Activated T-helper 17 cell treated with anti-CD3 and anti-CD28 coated beads, Interleukin-2, amount 50 U/mL, for 72 hours (primary cell): Measurements from ENCODE around the gene TIGAR. TPM values are rescaled to one million over a fixed set of nuclear protein-coding genes. Genes with fewer than 3 reads are reported as not detected.
A peak's percentile ranks its signal among the peaks of the same experiment; 100 is the strongest.

ENCODE experiments used
- ATAC-seq: fragments of 150-1000 bp; cut with Tn5 transposase; replicated peaks from 2 replicates; pipeline ENCODE4 v1.10.0; 2021; ENCODE audit warnings: mild to moderate bottlenecking, moderate library complexity
- H3K27ac Mint-ChIP-seq: one replicate; pipeline ENCODE4 v1.8.0; 2022; ENCODE audit warnings: mixed read lengths
- H3K27me3 Mint-ChIP-seq: one replicate; pipeline ENCODE4 v1.8.0; 2022; ENCODE audit warnings: mixed read lengths
- H3K36me3 Mint-ChIP-seq: one replicate; pipeline ENCODE4 v1.8.0; 2022; ENCODE audit warnings: low read depth, mild to moderate bottlenecking, mixed read lengths
- H3K4me1 Mint-ChIP-seq: one replicate; pipeline ENCODE4 v1.8.0; 2022; ENCODE audit warnings: mixed read lengths
- H3K4me3 Mint-ChIP-seq: one replicate; pipeline ENCODE4 v1.8.0; 2022; ENCODE audit warnings: mild to moderate bottlenecking, mixed read lengths
- H3K9me3 Mint-ChIP-seq: one replicate; pipeline ENCODE4 v1.8.0; 2022; ENCODE audit warnings: mixed read lengths
- total RNA-seq, 2 donors: library from RNA; stranded (reverse); gene quantifications; one replicate each; pipeline ENCODE4 v1.2.3, GENCODE V29; 2022

TIGAR gene
- total RNA-seq, 2 donors from 2014 or later: 6.8 to 12.7 TPM

GRCh38 chr12:4307593-4308333 is 13.2 kb upstream of the TIGAR start:
- Mint-ChIP-seq H3K4me1 (peaks cover 4% of the 10 kb centered on the region), H3K27me3 (no peaks in the 10 kb centered on the region), H3K36me3 (peaks cover 73% of the 10 kb centered on the region), H3K4me3 (no peak overlapping the region), H3K9me3 (no peaks in the 10 kb centered on the region), H3K27ac (peak overlapping the region; percentile 46)
- ATAC-seq: peak; percentile 35

DNA sequence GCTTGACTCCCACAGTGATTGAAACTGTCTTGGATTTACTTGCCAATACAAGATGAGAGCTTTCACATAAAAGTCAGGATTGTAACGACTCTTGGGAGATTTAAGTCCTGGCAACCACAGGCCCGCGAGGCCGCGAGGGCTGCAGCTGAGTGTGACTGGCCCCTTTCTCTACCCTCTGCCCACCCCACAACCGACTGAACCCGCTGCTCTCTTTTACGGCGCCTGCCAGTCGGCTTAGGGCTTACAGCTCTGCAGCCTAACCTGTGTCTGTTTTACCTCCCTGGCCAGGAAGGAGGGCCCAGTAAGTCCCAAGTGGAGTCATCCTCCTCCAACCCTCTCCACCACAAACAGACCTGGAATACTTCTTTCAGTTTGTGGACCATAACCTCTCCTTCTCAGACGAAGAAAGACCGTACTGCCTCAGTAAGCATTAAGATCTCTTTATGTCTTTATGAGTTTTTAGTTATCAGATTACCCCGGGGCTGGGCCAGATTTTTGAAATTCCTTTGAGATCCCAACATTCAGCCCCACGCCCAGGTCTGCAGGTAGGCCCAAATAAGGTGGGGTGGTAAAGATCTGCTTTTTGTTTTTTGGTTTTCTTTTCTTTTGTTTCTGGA is 12.6 kb upstream of the TIGAR start:
- peak overlapping the region; percentile 46 for H3K27ac Mint-ChIP-seq
- no peak for ATAC-seq

GRCh38 chr12:4311776-4312175 is 9.2 kb upstream of the TIGAR start:
- Mint-ChIP-seq H3K4me1 (no peaks in the 10 kb centered on the region), H3K36me3 (peaks cover 32% of the 10 kb centered on the region), H3K9me3 (no peaks in the 10 kb centered on the region), H3K27ac (no peak overlapping the region), H3K27me3 (no peaks in the 10 kb centered on the region), H3K4me3 (no peak overlapping the region)
- ATAC-seq: no peak

More for the DNA sequence above, 12.6 kb upstream of the TIGAR start:
- Mint-ChIP-seq H3K27me3 (no peaks in the 10 kb centered on the region), H3K9me3 (no peaks in the 10 kb centered on the region), H3K4me3 (no peak overlapping the region), H3K36me3 (peaks cover 66% of the 10 kb centered on the region), H3K4me1 (peaks cover 4% of the 10 kb centered on the region)

DNA sequence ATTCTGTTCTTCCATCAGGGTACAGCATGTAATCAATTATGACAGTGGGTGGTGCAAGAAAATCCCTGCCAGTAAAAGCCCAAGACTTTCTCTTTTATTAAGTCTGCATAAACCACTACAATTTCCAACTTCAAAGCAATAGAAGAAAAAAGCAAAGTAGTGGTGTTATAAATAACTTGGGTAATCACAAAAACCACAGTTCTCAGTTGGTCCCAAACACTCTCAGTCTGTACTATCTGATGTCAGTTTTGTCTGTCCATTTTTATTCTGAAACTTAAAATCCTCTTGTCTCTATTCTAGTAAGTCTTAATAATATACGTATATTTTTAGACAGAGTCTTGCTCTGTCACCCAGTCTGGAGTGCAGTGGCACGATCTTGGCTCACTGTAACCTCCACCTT is 8.8 kb upstream of the TIGAR start:
- Mint-ChIP-seq H3K27ac (no peak overlapping the region), H3K4me3 (no peak overlapping the region), H3K27me3 (no peaks in the 10 kb centered on the region), H3K9me3 (no peaks in the 10 kb centered on the region), H3K36me3 (peaks cover 28% of the 10 kb centered on the region), H3K4me1 (no peaks in the 10 kb centered on the region)
- ATAC-seq: no peak

- no peaks in the 10 kb centered on the region for H3K27me3 Mint-ChIP-seq
- peak overlapping the region; percentile 83 for H3K4me3 Mint-ChIP-seq
- peak; percentile 36 for ATAC-seq
- H3K4me1 Mint-ChIP-seq: peaks cover 16% of the 10 kb centered on the region
- peak overlapping the region; percentile 88 for H3K27ac Mint-ChIP-seq
- no peaks in the 10 kb centered on the region for H3K9me3 Mint-ChIP-seq
- H3K36me3 Mint-ChIP-seq: peaks cover 11% of the 10 kb centered on the region
Observed at GRCh38 chr12:4320497-4320852, 538 bp upstream of the TIGAR start.

- H3K4me1 Mint-ChIP-seq: peaks cover 16% of the 10 kb centered on the region
- ATAC-seq: no peak
Observed at GRCh38 chr12:4322726-4323125, 1.7 kb downstream of the TIGAR start.

GRCh38 chr12:4323396-4323795 is 2.4 kb downstream of the TIGAR start:
- no peaks in the 10 kb centered on the region for H3K9me3 Mint-ChIP-seq
- no peaks in the 10 kb centered on the region for H3K27me3 Mint-ChIP-seq
- H3K27ac Mint-ChIP-seq: no peak overlapping the region
- H3K4me3 Mint-ChIP-seq: peak overlapping the region; percentile 83
- peaks cover 18% of the 10 kb centered on the region for H3K36me3 Mint-ChIP-seq
- peaks cover 16% of the 10 kb centered on the region for H3K4me1 Mint-ChIP-seq
- no peak for ATAC-seq

More at GRCh38 chr12:4322726-4323125, 1.7 kb downstream of the TIGAR start:
- H3K27me3 Mint-ChIP-seq: no peaks in the 10 kb centered on the region
- H3K27ac Mint-ChIP-seq: peak overlapping the region; percentile 28
- H3K9me3 Mint-ChIP-seq: no peaks in the 10 kb centered on the region
- H3K36me3 Mint-ChIP-seq: peaks cover 18% of the 10 kb centered on the region
- peak overlapping the region; percentile 83 for H3K4me3 Mint-ChIP-seq

GRCh38 chr12:4324366-4324765 is 3.4 kb downstream of the TIGAR start:
- no peak for ATAC-seq
- no peaks in the 10 kb centered on the region for H3K27me3 Mint-ChIP-seq
- no peaks in the 10 kb centered on the region for H3K9me3 Mint-ChIP-seq
- H3K4me1 Mint-ChIP-seq: peaks cover 15% of the 10 kb centered on the region
- H3K27ac Mint-ChIP-seq: no peak overlapping the region
- H3K4me3 Mint-ChIP-seq: no peak overlapping the region
- H3K36me3 Mint-ChIP-seq: peaks cover 18% of the 10 kb centered on the region

DNA sequence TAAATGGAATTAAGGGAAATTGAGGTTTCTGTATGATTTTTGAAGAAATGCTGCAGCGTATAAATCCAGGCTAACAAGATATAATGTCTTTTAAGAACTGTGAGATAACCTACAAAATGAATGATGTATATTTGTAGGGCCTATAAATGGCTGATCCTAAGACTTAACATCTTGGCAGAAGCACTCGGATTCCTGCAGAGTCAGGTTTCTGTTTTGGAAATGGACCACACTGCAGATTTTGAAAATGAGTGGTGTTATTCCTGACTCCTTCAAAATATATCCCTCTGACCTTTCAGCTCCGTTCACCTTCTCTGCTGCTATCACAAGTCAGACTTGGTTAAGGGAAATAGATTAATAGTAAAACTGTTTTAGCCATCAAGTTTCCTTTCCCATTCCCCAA is 5.0 kb downstream of the TIGAR start:
- H3K36me3 Mint-ChIP-seq: peaks cover 32% of the 10 kb centered on the region
- peaks cover 6% of the 10 kb centered on the region for H3K4me1 Mint-ChIP-seq
- no peak for ATAC-seq
- no peaks in the 10 kb centered on the region for H3K9me3 Mint-ChIP-seq
- no peak overlapping the region for H3K27ac Mint-ChIP-seq
- no peak overlapping the region for H3K4me3 Mint-ChIP-seq
- no peaks in the 10 kb centered on the region for H3K27me3 Mint-ChIP-seq

DNA sequence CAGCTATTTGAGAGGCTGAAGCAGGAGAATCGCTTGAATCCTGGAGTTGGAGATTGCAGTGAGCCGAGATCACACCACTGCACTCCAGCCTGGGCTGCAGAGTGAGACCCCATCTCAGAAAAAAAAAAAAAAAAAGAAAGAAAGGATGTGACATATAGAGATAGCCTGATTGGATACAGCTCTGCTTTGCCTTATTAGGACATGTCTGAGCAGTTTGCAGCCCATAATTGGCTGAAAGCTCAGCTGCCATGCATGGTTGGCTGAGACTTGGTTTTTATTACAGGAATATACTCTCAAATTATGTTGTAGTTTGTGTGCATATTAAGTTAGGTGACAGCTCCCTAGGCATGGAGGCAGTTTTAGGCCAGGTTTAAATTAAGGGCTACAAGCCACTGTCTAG is 6.3 kb downstream of the TIGAR start:
- peaks cover 46% of the 10 kb centered on the region for H3K36me3 Mint-ChIP-seq
- H3K4me3 Mint-ChIP-seq: no peak overlapping the region
- no peaks in the 10 kb centered on the region for H3K9me3 Mint-ChIP-seq
- H3K27ac Mint-ChIP-seq: no peak overlapping the region
- H3K27me3 Mint-ChIP-seq: no peaks in the 10 kb centered on the region
- ATAC-seq: no peak
- H3K4me1 Mint-ChIP-seq: peaks cover 10% of the 10 kb centered on the region

GRCh38 chr12:4330203-4330602 is 9.2 kb downstream of the TIGAR start:
- ATAC-seq: no peak
- Mint-ChIP-seq H3K36me3 (peaks cover 59% of the 10 kb centered on the region), H3K4me1 (peaks cover 5% of the 10 kb centered on the region), H3K9me3 (no peaks in the 10 kb centered on the region), H3K27ac (no peak overlapping the region), H3K4me3 (no peak overlapping the region), H3K27me3 (no peaks in the 10 kb centered on the region)

- Mint-ChIP-seq H3K4me1 (peaks cover 5% of the 10 kb centered on the region), H3K9me3 (no peaks in the 10 kb centered on the region), H3K27ac (no peak overlapping the region), H3K36me3 (peaks cover 62% of the 10 kb centered on the region), H3K27me3 (no peaks in the 10 kb centered on the region), H3K4me3 (no peak overlapping the region)
- ATAC-seq: no peak
Observed at GRCh38 chr12:4331221-4331620, 10.2 kb downstream of the TIGAR start.

DNA sequence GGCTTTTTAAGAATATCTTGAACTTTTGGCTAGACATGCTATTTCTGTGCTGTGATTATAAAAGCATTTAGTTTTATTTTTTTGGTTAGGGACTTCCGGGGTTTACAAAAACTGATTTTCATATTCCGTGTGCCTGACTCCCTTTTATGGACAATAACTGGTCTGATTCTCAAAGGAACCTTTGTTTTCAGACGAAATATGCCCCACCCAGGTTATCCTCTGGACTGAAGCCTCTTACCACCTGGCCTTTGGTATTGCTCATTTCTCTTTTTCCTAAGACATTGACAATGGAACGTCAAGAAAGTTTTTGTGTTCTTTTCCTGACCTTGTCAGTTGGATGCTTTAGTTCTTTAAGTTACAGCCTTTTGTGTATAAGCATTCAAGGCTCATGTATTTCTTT is 10.8 kb downstream of the TIGAR start:
- Mint-ChIP-seq H3K27me3 (no peaks in the 10 kb centered on the region), H3K4me1 (peaks cover 5% of the 10 kb centered on the region), H3K36me3 (peaks cover 68% of the 10 kb centered on the region), H3K27ac (no peak overlapping the region), H3K4me3 (no peak overlapping the region), H3K9me3 (no peaks in the 10 kb centered on the region)
- ATAC-seq: no peak

DNA sequence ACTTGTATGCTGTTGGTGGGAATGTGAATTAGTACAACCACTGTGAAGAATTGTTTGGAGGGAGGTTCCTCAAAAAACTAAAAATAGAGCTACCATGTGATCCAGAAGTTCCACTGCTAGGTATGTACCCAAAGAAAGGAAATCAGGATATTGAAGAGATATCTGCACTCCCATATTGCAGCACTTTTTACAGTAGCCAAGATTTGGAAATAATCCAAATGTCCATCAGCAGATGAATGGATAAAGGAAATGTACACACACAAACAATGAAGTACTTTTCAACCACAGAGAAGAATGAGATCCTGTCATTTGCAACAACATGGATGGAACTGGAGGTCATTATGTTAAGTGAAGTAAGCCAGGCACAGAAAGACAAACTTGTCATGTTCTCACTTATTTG is 25.9 kb downstream of the TIGAR start:
- Mint-ChIP-seq H3K4me1 (no peaks in the 10 kb centered on the region), H3K36me3 (peaks cover 51% of the 10 kb centered on the region), H3K27me3 (no peaks in the 10 kb centered on the region), H3K4me3 (no peak overlapping the region), H3K9me3 (peaks cover 7% of the 10 kb centered on the region), H3K27ac (peak overlapping the region; percentile 57)
- no peak for ATAC-seq

GRCh38 chr12:4353785-4354208 is 32.8 kb downstream of the TIGAR start:
- no peak overlapping the region for H3K27ac Mint-ChIP-seq
- ATAC-seq: peak; percentile 35
- H3K4me3 Mint-ChIP-seq: no peak overlapping the region

More at GRCh38 chr12:4353785-4354208, 32.8 kb downstream of the TIGAR start:
- H3K4me1 Mint-ChIP-seq: no peaks in the 10 kb centered on the region
- peaks cover 48% of the 10 kb centered on the region for H3K36me3 Mint-ChIP-seq
- no peaks in the 10 kb centered on the region for H3K9me3 Mint-ChIP-seq
- no peaks in the 10 kb centered on the region for H3K27me3 Mint-ChIP-seq
